H9 (cell line): ENCODE data around the gene C19orf44. TPM values are rescaled to one million over a fixed set of nuclear protein-coding genes. Genes with fewer than 3 reads are reported as not detected.
"Not testable (repeated sequence)": the region's sequence is repeated elsewhere in the genome, so short reads cannot be mapped to it uniquely, and the experiment has no call there.

ENCODE experiments used
- DNase-seq: peaks from one replicate; pipeline ENCODE4 v3.0.0-alpha.2; 2017
- H2AFZ ChIP-seq: one replicate; pipeline ENCODE4 v1.6.1; 2013; ENCODE audit warnings: mild to moderate bottlenecking, low read length, control low read depth, moderate library complexity
- H2AK5ac ChIP-seq: 2 replicates; pipeline ENCODE4 v1.6.1; 2013; ENCODE audit warnings: low read length, control low read depth, mixed read lengths; ENCODE audit not compliant: insufficient read length
- H2BK120ac ChIP-seq: one replicate; pipeline ENCODE4 v1.6.1; 2013; ENCODE audit warnings: low read depth, mild to moderate bottlenecking, low read length, control low read depth, inconsistent platforms; ENCODE audit not compliant: poor library complexity, severe bottlenecking
- H2BK12ac ChIP-seq: 2 replicates; pipeline ENCODE4 v1.6.1; 2013; ENCODE audit warnings: low read length, control low read depth, mixed read lengths, low read depth; ENCODE audit not compliant: insufficient read length
- H2BK15ac ChIP-seq: 2 replicates; pipeline ENCODE4 v1.6.1; 2013; ENCODE audit warnings: low read depth, low read length, control low read depth
- H2BK20ac ChIP-seq: one replicate; pipeline ENCODE4 v1.6.1; 2013; ENCODE audit warnings: low read depth, mild to moderate bottlenecking, low read length, control low read depth, inconsistent platforms; ENCODE audit not compliant: poor library complexity, severe bottlenecking
- H2BK5ac ChIP-seq: 2 replicates; pipeline ENCODE4 v1.6.1; 2013; ENCODE audit warnings: low read length, control low read depth, mixed read lengths; ENCODE audit not compliant: insufficient read length
- H3K14ac ChIP-seq: 2 replicates; pipeline ENCODE4 v1.6.1; 2013; ENCODE audit warnings: low read length, control low read depth; ENCODE audit not compliant: insufficient read depth
- H3K18ac ChIP-seq: 2 replicates; pipeline ENCODE4 v1.6.1; 2013; ENCODE audit warnings: low read depth, mild to moderate bottlenecking, mixed read lengths, low read length, control low read depth; ENCODE audit not compliant: insufficient read length
- H3K23ac ChIP-seq: 2 replicates; pipeline ENCODE4 v1.6.1; 2013; ENCODE audit warnings: low read length, control low read depth, mixed read lengths, low read depth; ENCODE audit not compliant: insufficient read length
- H3K23me2 ChIP-seq: 2 replicates; pipeline ENCODE4 v1.6.1; 2013; ENCODE audit warnings: low read depth, mild to moderate bottlenecking, mixed read lengths, low read length, control low read depth; ENCODE audit not compliant: insufficient read length, poor library complexity, severe bottlenecking
- H3K27ac ChIP-seq: 2 replicates; pipeline ENCODE4 v1.5.1; 2013; ENCODE audit warnings: low read length, control low read depth, mixed read lengths, low read depth; ENCODE audit not compliant: insufficient read length
- H3K27me3 ChIP-seq: 2 replicates; pipeline ENCODE4 v1.6.1; 2013; ENCODE audit warnings: low read length, control low read depth, inconsistent platforms; ENCODE audit not compliant: insufficient read depth
- H3K4ac ChIP-seq: 2 replicates; pipeline ENCODE4 v1.6.1; 2013; ENCODE audit warnings: low read depth, mild to moderate bottlenecking, control low read depth, inconsistent platforms, low read length, moderate library complexity
- H3K4me1 ChIP-seq: 2 replicates; pipeline ENCODE4 v1.6.1; 2013; ENCODE audit warnings: low read length, control low read depth, inconsistent platforms; ENCODE audit not compliant: insufficient read depth
- H3K4me2 ChIP-seq: 2 replicates; pipeline ENCODE4 v1.6.1; 2013; ENCODE audit warnings: low read length, control low read depth, mixed read lengths; ENCODE audit not compliant: insufficient read length, insufficient read depth
- H3K56ac ChIP-seq: 2 replicates; pipeline ENCODE4 v1.6.1; 2013; ENCODE audit warnings: low read depth, mild to moderate bottlenecking, mixed read lengths, low read length, control low read depth; ENCODE audit not compliant: insufficient read length
- H3K79me1 ChIP-seq: 2 replicates; pipeline ENCODE4 v1.6.1; 2013; ENCODE audit warnings: low read depth, mild to moderate bottlenecking, moderate library complexity, low read length, control low read depth, inconsistent platforms; ENCODE audit not compliant: insufficient read depth, poor library complexity, severe bottlenecking
- H3K79me2 ChIP-seq: 2 replicates; pipeline ENCODE4 v1.6.1; 2013; ENCODE audit warnings: low read length, control low read depth, inconsistent platforms; ENCODE audit not compliant: insufficient read depth
- H3K9ac ChIP-seq: 2 replicates; pipeline ENCODE4 v1.6.1; 2013; ENCODE audit warnings: low read length, control low read depth, mixed read lengths; ENCODE audit not compliant: insufficient read length; ENCODE audit errors: extremely low read depth
- H3K9me3 ChIP-seq: one replicate; pipeline ENCODE4 v1.6.1; 2013; ENCODE audit warnings: low read depth, low read length, inconsistent platforms; ENCODE audit not compliant: control insufficient read depth
- H3T11ph ChIP-seq: one replicate; pipeline ENCODE4 v1.6.1; 2013; ENCODE audit warnings: mild to moderate bottlenecking, low read length, control low read depth, inconsistent platforms
- H4K20me1 ChIP-seq: one replicate; pipeline ENCODE4 v1.6.1; 2013; ENCODE audit not compliant: control insufficient read depth, insufficient read length, insufficient read depth
- H4K5ac ChIP-seq: 2 replicates; pipeline ENCODE4 v1.6.1; 2013; ENCODE audit warnings: low read depth, mild to moderate bottlenecking, mixed read lengths, low read length, control low read depth; ENCODE audit not compliant: insufficient read length
- H4K8ac ChIP-seq: replicated peaks from 2 replicates; pipeline ENCODE4 v1.6.1; 2013; ENCODE audit warnings: low read length, control low read depth, mixed read lengths, low read depth; ENCODE audit not compliant: insufficient read length
- H4K91ac ChIP-seq: 2 replicates; pipeline ENCODE4 v1.6.1; 2013; ENCODE audit warnings: low read depth, mild to moderate bottlenecking, moderate library complexity, mixed read lengths, low read length, control low read depth; ENCODE audit not compliant: insufficient read length
- H3K27ac Mint-ChIP-seq, 3 experiments: 2 replicates in 2 of 3; 3 replicates in 1 of 3; pipeline ENCODE4 v1.8.0; 2020 to 2021; ENCODE audit warnings: mixed read lengths in 3 of 3, mild to moderate bottlenecking in 1 of 3, moderate library complexity in 1 of 3
- H3K27me3 Mint-ChIP-seq: 2 replicates; pipeline ENCODE4 v1.8.0; 2021; ENCODE audit warnings: low read depth, mild to moderate bottlenecking, moderate library complexity, mixed read lengths
- H3K36me3 Mint-ChIP-seq, 3 experiments: 2 replicates in 2 of 3; 3 replicates in 1 of 3; pipeline ENCODE4 v1.8.0; 2020 to 2021; ENCODE audit warnings: low read depth in 3 of 3, mixed read lengths in 3 of 3; ENCODE audit not compliant: insufficient read depth in 1 of 3
- H3K4me1 Mint-ChIP-seq, 2 experiments: 2 replicates each; pipeline ENCODE4 v1.8.0; 2020; ENCODE audit warnings: mixed read lengths in 2 of 2
- H3K4me3 Mint-ChIP-seq, 2 experiments: 2 replicates in 1 of 2; 3 replicates in 1 of 2; pipeline ENCODE4 v1.8.0; 2020 to 2021; ENCODE audit warnings: mild to moderate bottlenecking in 2 of 2, mixed read lengths in 2 of 2, moderate library complexity in 1 of 2
- H3K9me3 Mint-ChIP-seq, 2 experiments: 2 replicates in 1 of 2; 3 replicates in 1 of 2; pipeline ENCODE4 v1.8.0; 2020; ENCODE audit warnings: mild to moderate bottlenecking in 2 of 2, mixed read lengths in 2 of 2, moderate library complexity in 1 of 2
- CTCF ChIP-seq: fragments of 200-600 bp; sonication (generic); conservative IDR thresholded peaks from 3 replicates; pipeline ENCODE4 v1.8.0; 2021; ENCODE audit warnings: antibody characterized with exemption, mild to moderate bottlenecking
- WGBS: extraction: QIAGEN DNeasy Blood & Tissue Kit; methylation state at CpG from one replicate; pipeline ENCODE4 v1.1.7; 2013; ENCODE audit warnings: missing lambda C conversion rate, low lambda C conversion rate, mixed read lengths; ENCODE audit not compliant: insufficient read length; ENCODE audit errors: extremely low coverage; 5-methylcytosine and 5-hydroxymethylcytosine counted together
- total RNA-seq: library from RNA; stranded (reverse); gene quantifications from 2 replicates; pipeline ENCODE4 v1.2.1, GENCODE V29; 2021

C19orf44 gene
- total RNA-seq, 1 experiment from 2014 or later = 6.4 TPM

GRCh38 chr19:16465239-16465638 lies 31.0 kb upstream of the C19orf44 start:
- no peak overlapping the region for H2BK20ac ChIP-seq
- no peaks in the 10 kb centered on the region for H3K9me3 Mint-ChIP-seq
- H3K9me3 ChIP-seq = no peaks in the 10 kb centered on the region
- no CpG with 5 or more reads among the region's 5 CpGs for WGBS
- no peaks in the 10 kb centered on the region for H3K27me3 ChIP-seq
- H3T11ph ChIP-seq = no peak overlapping the region
- no peak overlapping the region for H4K8ac ChIP-seq
- H3K23me2 ChIP-seq = no peaks in the 10 kb centered on the region
- no peak overlapping the region for H3K56ac ChIP-seq
- no peak overlapping the region for H2AFZ ChIP-seq
- H3K27me3 Mint-ChIP-seq = no peaks in the 10 kb centered on the region; the same call in 1 of the 2 replicates
- peaks cover 5% of the 10 kb centered on the region for H3K79me1 ChIP-seq
- H3K4ac ChIP-seq = no peak overlapping the region
- TF ChIP-seq CTCF = no peak
- peaks cover 17 to 34% of the 10 kb centered on the region in 2 experiments for H3K4me1 Mint-ChIP-seq
- peaks cover 0 to 8% (median 7%) of the 10 kb centered on the region in 3 experiments; a peak in 4 of 7 replicates for H3K36me3 Mint-ChIP-seq
- H2BK15ac ChIP-seq = no peak overlapping the region
- no peaks in the 10 kb centered on the region for H4K20me1 ChIP-seq
- H3K4me2 ChIP-seq = no peak overlapping the region
- no peak overlapping the region for H2BK120ac ChIP-seq
- no peak overlapping the region for H2BK12ac ChIP-seq
- H2BK5ac ChIP-seq = no peak overlapping the region
- H3K4me3 Mint-ChIP-seq = no peak overlapping the region
- no peak overlapping the region for H3K18ac ChIP-seq
- no peak overlapping the region for H4K91ac ChIP-seq
- H4K5ac ChIP-seq = no peak overlapping the region
- no peak overlapping the region for H3K9ac ChIP-seq
- H2AK5ac ChIP-seq = no peak overlapping the region
- H3K79me2 ChIP-seq = peaks cover 24% of the 10 kb centered on the region; the same call in 1 of the 2 replicates
- peak overlapping the region in 1 of 3 experiments; percentile 81; a peak in 1 of 7 replicates for H3K27ac Mint-ChIP-seq
- H3K23ac ChIP-seq = no peak overlapping the region
- DNase-seq = no peak
- no peak overlapping the region for H3K27ac ChIP-seq
- no peaks in the 10 kb centered on the region for H3K4me1 ChIP-seq
- no peak overlapping the region for H3K14ac ChIP-seq

GRCh38 chr19:16466802-16467427 lies 29.3 kb upstream of the C19orf44 start:
- Mint-ChIP-seq H3K27ac (peak overlapping the region in 2 of 3 experiments; percentile 61 to 65; a peak in 3 of 7 replicates), H3K4me1 (peaks cover 24 to 41% of the 10 kb centered on the region in 2 experiments)
- not testable (repeated sequence) for H2BK15ac ChIP-seq

More at GRCh38 chr19:16466802-16467427, 29.3 kb upstream of the C19orf44 start:
- not testable (repeated sequence) for H3K27me3 ChIP-seq, H4K8ac ChIP-seq, H3K4ac ChIP-seq, H3K4me3 Mint-ChIP-seq, H3K36me3 Mint-ChIP-seq, H3K23me2 ChIP-seq, H3K23ac ChIP-seq, H2BK20ac ChIP-seq, H3K9me3 ChIP-seq, H3K56ac ChIP-seq, H3K4me1 ChIP-seq, H3K27me3 Mint-ChIP-seq, H3K18ac ChIP-seq, H2AFZ ChIP-seq, H3K79me1 ChIP-seq, H3K27ac ChIP-seq, H3K4me2 ChIP-seq, H3K9ac ChIP-seq, H3K9me3 Mint-ChIP-seq, H3T11ph ChIP-seq, H4K20me1 ChIP-seq, H2BK12ac ChIP-seq, H4K91ac ChIP-seq, DNase-seq, H2AK5ac ChIP-seq, H3K14ac ChIP-seq, H2BK5ac ChIP-seq, H4K5ac ChIP-seq, H2BK120ac ChIP-seq
- peaks cover 30% of the 10 kb centered on the region for H3K79me2 ChIP-seq
- no CpG with 5 or more reads among the region's 12 CpGs for WGBS
